HG02798 (cell line): ENCODE measurements around the gene ACACA.

Source experiments
- ATAC-seq: cut with Tn5 transposase; IDR thresholded peaks from one replicate; pipeline ENCODE4 v1.9.1; 2021; ENCODE audit warnings: mild to moderate bottlenecking; ENCODE audit not compliant: unreplicated experiment, poor library complexity

Gene ACACA

GRCh38 chr17:37399265-37399803, 7.3 kb downstream of the ACACA start:
- ATAC-seq, result no peak

DNA sequence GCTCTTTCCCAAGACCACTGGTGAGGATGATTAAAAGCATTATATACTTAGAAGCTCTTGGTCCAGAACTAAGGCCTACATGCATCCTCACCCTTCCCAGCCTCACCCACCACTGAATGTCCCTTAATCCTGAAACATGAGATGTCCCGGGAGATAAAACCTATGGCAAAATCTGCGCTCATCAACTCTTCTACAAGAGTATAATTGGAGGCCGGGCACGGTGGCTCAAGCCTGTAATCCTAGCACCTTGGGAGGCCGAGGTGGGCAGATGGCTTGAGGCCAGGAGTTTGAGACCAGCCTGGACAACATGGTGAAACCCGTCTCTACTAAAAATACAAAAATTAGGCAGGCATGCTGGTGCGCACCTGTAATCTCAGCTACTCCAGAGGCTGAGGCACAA, 13.3 kb downstream of the ACACA start:
- ATAC-seq, result no peak

- ATAC-seq, result peak; percentile 49
Observed at GRCh38 chr17:37392024-37392590, 14.5 kb downstream of the ACACA start.

GRCh38 chr17:37391146-37391545, 15.5 kb downstream of the ACACA start:
- ATAC-seq, result no peak

GRCh38 chr17:37389160-37389559, 17.5 kb downstream of the ACACA start:
- no peak for ATAC-seq

DNA sequence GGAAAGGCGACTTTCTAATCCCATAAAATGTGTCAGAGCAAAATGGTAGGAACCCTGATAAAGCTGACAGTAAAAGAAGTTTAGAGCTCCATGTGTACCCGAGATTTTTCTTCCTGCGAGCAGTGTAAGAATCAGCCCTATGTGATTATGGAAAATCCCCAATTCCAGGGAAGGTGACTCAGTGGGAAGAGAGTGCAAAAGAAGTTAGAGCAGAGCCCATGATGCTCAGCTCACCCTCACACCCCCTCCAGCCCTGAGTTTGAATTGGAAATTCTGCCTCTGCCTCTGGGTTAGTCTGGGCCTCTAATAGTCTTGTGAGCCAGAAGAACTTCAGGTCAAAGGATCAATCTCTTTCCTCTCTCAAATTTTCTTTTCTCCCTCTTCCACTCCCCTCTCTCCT, 18.4 kb downstream of the ACACA start:
- no peak for ATAC-seq

DNA sequence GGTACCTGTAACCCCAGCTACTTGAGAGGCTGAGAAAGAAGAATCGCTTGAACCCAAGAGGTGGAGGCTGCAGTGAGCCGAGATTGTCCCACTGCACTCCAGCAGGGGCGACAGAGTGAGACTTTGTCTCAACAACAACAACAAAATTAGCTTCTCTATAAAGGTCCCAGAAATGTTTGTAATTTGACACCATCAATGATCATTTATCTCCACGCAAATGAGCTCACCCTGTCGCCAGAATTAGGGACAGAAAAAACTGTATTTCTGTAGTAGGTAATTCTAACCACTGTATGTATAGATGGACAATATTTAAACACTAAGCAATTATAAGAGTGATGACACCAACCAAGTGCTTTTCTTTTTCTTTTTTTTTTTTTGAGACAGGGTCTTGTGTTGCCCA, 20.2 kb downstream of the ACACA start:
- no peak for ATAC-seq

DNA sequence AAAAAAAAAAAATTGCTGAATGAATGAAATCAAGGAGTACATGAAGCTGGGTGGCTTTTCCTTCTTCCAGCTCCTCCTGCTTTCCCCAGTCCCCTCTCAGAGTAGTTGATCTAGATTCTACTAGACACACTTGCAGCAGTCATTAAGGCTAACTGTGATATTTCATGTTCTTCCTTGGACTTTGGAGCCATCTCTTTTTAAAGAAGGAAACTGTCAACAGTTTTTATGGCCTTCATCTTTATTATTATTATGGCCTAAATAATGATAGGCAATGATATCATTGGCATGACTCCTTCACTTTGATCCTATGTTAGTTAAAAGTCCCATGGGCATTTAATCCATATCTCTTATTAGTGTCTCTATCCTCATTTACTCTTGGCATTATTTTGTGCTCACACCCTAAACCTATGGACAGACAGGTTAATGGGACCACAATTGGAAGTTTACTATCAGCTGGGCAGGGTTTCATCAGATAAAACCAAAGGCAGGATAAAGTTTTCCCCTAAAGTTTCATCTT, 21.1 kb downstream of the ACACA start:
- ATAC-seq, result no peak

GRCh38 chr17:37384560-37385149, 22.0 kb downstream of the ACACA start:
- no peak for ATAC-seq

GRCh38 chr17:37382056-37382455, 24.6 kb downstream of the ACACA start:
- ATAC-seq, result no peak

DNA sequence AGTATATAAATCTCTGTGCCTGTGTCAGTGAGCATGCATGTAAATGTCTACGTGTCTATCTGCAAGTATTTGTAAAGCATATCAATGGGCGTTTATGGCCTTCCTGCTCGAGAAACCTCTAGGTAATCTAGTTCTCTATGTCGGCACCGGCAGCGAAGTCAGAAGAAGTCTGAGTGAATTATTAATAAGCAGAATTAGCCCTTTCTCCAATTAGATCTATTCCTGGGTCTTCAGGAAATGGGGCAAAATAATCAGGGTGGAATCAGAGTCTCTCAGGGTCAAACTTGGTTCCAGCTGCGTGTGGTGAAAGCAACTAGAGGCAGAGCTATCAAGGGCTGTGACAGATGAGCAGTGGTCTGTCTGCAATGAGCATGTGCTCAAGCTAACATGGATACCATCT, 30.9 kb downstream of the ACACA start, which contains the start of gene C17orf78:
Gene C17orf78 (plus strand): TSS at position 280 of the 400 bp plus-strand sequence. CDS start 108 bp downstream, at position 388.
- ATAC-seq, result no peak

DNA sequence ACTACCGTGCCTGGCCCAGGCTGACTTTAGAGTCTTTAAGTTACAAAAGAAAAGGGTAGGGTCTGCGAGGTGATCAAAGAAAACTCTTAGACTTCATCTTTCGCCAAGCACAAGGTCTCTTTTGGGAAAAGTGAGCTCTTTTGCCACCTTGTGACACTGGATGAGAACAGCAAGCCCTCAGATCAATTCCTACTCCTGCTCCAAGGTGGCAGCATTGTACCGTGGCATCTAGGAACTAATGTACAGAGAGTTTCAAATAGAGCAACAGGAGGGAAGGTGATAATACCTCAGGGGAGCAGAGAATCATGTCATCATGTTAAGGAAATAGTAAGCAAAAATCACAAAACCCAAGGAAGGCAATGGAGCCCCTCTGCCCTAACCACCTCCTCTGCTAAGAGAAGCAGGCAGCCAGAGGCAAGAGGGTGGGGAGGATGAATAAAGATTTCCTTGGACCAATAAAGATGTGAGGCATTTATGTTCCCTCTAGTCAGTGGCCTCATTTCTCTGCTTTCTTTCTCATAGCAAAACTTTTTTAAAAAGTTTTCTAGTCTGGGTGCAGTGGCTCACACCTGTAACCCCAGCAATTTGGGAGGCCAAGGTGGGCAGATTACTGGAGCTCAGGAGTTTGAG, 33.0 kb downstream of the ACACA start:
- peak; percentile 59 for ATAC-seq

- no peak for ATAC-seq
Observed at GRCh38 chr17:37368577-37368976, 38.1 kb downstream of the ACACA start.

- ATAC-seq, result no peak
Observed at GRCh38 chr17:37365589-37365988, 41.0 kb downstream of the ACACA start.

DNA sequence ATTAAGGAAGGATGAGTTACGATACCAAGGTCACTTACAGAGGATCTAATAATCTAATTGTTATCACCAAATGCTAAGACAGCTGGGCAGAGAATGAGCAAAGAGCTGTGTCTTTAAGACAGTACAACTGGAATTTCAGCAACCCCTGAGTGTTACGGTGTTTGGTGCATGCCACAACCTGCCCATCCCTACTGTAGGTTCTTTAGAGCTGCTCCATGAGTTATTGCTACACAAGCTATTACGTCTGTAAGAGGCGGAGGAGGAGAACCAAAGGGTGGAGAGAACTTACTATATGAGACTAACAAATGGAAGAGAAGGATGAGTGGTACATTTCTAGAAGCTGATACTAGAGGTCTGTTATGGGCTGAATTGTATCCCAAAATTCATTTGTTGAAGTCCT, 45.1 kb downstream of the ACACA start:
- ATAC-seq, result no peak

DNA sequence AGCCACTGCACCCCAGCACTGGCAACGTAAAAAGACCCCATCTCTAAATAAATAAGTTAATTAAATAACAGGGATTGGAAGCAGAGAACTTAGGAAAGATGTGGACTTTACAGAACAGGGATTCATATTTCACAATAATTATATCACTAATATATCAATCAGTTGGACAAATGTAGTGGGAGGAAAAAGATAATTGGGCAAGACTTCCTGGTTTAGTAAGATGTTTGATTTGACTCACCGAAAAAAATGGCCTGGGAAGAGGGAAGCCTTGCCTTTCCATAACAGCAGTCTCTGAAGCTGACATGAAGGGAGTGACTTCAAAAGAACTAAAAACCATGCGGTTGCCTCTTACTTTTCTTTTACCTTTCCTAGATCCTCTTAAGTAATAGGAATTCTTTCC, 46.0 kb downstream of the ACACA start:
- no peak for ATAC-seq

DNA sequence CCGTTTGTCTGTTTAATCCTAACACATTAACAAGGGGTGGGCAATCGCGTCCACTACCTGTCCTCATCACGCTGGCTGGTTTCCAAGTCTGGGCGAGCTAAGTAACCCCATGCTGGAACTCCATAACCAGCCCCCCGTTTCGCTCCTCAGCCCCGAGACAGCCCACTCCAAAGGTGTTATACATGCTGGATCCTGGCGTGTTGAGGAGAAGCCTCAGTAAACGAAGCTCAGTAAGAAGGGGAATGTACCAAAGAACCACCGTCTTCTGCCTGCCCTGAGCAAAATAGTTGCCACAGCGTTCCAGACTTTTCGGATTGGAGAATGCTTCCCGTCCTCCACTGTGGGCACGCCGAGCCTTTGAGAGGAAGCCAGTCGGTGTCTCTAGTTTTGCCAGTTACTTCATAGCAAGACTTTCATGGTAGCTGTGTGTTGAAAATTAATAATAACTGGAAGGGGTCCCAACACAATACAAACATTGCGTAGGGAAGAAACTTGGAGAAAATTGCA, 46.9 kb downstream of the ACACA start:
- no peak for ATAC-seq

- ATAC-seq, result peak; percentile 93
Observed at GRCh38 chr17:37358830-37359681, 47.6 kb downstream of the ACACA start.

GRCh38 chr17:37358098-37358829, 48.4 kb downstream of the ACACA start:
- ATAC-seq, result peak; percentile 11
